H1 (cell line): ENCODE measurements around the gene RPL37A. TPM values are rescaled to one million over a fixed set of nuclear protein-coding genes. Genes with fewer than 3 reads are reported as not detected.

Experiments used
- CTCF ChIA-PET: fragments of 300-600 bp; sonication (Branson Sonifier 250); formaldehyde crosslinking; loops from one replicate; lab custom pipeline; 2021; ENCODE audit not compliant: partially characterized antibody; lab: Charles Lee
- POLR2A ChIA-PET: fragments of 300-600 bp; sonication (Branson Sonifier 250); formaldehyde crosslinking; loops from one replicate; lab custom pipeline; 2021; ENCODE audit warnings: inconsistent platforms; ENCODE audit not compliant: partially characterized antibody; lab: Charles Lee
- DNase-seq, 2 experiments: peaks; one replicate each; pipeline versions ENCODE4 v3.0.0 to v3.0.0-alpha.2; 2010 to 2022; ENCODE audit warnings: low spot score in 2 of 2, low read depth in 1 of 2, mixed read lengths in 1 of 2
- FAIRE-seq: peaks from 2 replicates; lab custom pipeline; 2011; peaks lifted over from hg19 to GRCh38; lab: Jason Lieb, UNC
- H2AFZ ChIP-seq: 2 replicates; pipeline ENCODE4 v1.8.1; 2012; ENCODE audit warnings: low read length, inconsistent platforms
- H2AK5ac ChIP-seq: 2 replicates; pipeline ENCODE4 v1.6.1; 2013; ENCODE audit warnings: low read depth, low read length
- H2BK120ac ChIP-seq: replicated peaks from 2 replicates; pipeline ENCODE3; 2013; ENCODE audit warnings: low read depth, low read length, inconsistent platforms
- H2BK12ac ChIP-seq: 2 replicates; pipeline ENCODE4 v1.6.1; 2013; ENCODE audit warnings: low read depth, low read length
- H2BK15ac ChIP-seq: 2 replicates; pipeline ENCODE4 v1.6.1; 2013; ENCODE audit warnings: low read length
- H2BK20ac ChIP-seq: 2 replicates; pipeline ENCODE4 v1.6.1; 2013; ENCODE audit warnings: low read length
- H2BK5ac ChIP-seq: 2 replicates; pipeline ENCODE4 v1.6.1; 2013; ENCODE audit warnings: low read depth, low read length
- H3K14ac ChIP-seq: 2 replicates; pipeline ENCODE4 v1.6.1; 2013; ENCODE audit warnings: inconsistent platforms; ENCODE audit not compliant: insufficient read length
- H3K18ac ChIP-seq: 2 replicates; pipeline ENCODE4 v1.6.1; 2013; ENCODE audit warnings: low read length; ENCODE audit errors: extremely low read depth
- H3K23ac ChIP-seq: 2 replicates; pipeline ENCODE4 v1.6.1; 2013; ENCODE audit warnings: inconsistent platforms; ENCODE audit not compliant: insufficient read length
- H3K23me2 ChIP-seq: 2 replicates; pipeline ENCODE4 v1.6.1; 2013; ENCODE audit warnings: low read depth, low read length
- H3K27ac ChIP-seq: 2 replicates; pipeline ENCODE4 v1.6.1; 2011; ENCODE audit warnings: low read depth, low read length, inconsistent platforms
- H3K27me3 ChIP-seq, 4 experiments: replicated peaks in 1 of 4; 1 replicate in 1 of 4; 2 replicates in 3 of 4; pipeline versions ENCODE4 v1.6.1 to v1.8.1; 2011 to 2013; ENCODE audit warnings: low read length in 3 of 4, mild to moderate bottlenecking in 3 of 4, inconsistent platforms in 2 of 4, mixed read lengths in 2 of 4, moderate library complexity in 1 of 4; ENCODE audit not compliant: control insufficient read depth in 3 of 4, insufficient read depth in 3 of 4; ENCODE audit errors: extremely low read depth in 1 of 4
- H3K36me3 ChIP-seq, 4 experiments: 2 replicates each; pipeline versions ENCODE4 v1.6.1 to v1.8.1; 2011 to 2013; ENCODE audit warnings: mild to moderate bottlenecking in 4 of 4, low read length in 3 of 4, moderate library complexity in 2 of 4, control low read depth in 1 of 4, inconsistent platforms in 1 of 4; ENCODE audit not compliant: insufficient read depth in 4 of 4, control insufficient read depth in 2 of 4
- H3K4ac ChIP-seq: replicated peaks from 2 replicates; pipeline ENCODE3; 2013; ENCODE audit warnings: low read length, low read depth, mixed read lengths, inconsistent platforms; ENCODE audit not compliant: insufficient read length
- H3K4me1 ChIP-seq, 4 experiments: replicated peaks in 1 of 4; 1 replicate in 1 of 4; 2 replicates in 3 of 4; pipeline versions ENCODE4 v1.6.1 to v1.8.1; 2011 to 2013; ENCODE audit warnings: low read length in 3 of 4, inconsistent platforms in 2 of 4, mixed read lengths in 1 of 4; ENCODE audit not compliant: insufficient read depth in 4 of 4, control insufficient read depth in 3 of 4
- H3K4me2 ChIP-seq, 2 experiments: 2 replicates each; pipeline versions ENCODE4 v1.6.1 to v1.8.1; 2011 to 2013; ENCODE audit warnings: low read depth in 2 of 2, low read length in 2 of 2, control low read depth in 1 of 2, inconsistent platforms in 1 of 2, mild to moderate bottlenecking in 1 of 2; ENCODE audit not compliant: insufficient read depth in 1 of 2
- H3K4me3 ChIP-seq, 4 experiments: fragments of 200-600, 300-600 bp in 1 of 4; sonication (generic), shearing (Covaris generic), sonication (Bioruptor Twin) in 1 of 4; 2 replicates each; pipeline versions ENCODE4 v1.5.1 to v1.8.1; 2011 to 2016; ENCODE audit warnings: low read length in 4 of 4, low read depth in 3 of 4, control low read depth in 2 of 4, inconsistent platforms in 2 of 4, mild to moderate bottlenecking in 2 of 4, mixed read lengths in 1 of 4, moderate library complexity in 1 of 4; ENCODE audit not compliant: insufficient read depth in 2 of 4; ENCODE audit errors: extremely low read depth in 1 of 4
- H3K56ac ChIP-seq: replicated peaks from 2 replicates; pipeline ENCODE3; 2013; ENCODE audit warnings: low read depth, mild to moderate bottlenecking, mixed read lengths, low read length, inconsistent platforms; ENCODE audit not compliant: insufficient read length
- H3K79me1 ChIP-seq: 2 replicates; pipeline ENCODE4 v1.6.1; 2013; ENCODE audit warnings: low read depth, low read length, control low read depth
- H3K79me2 ChIP-seq, 2 experiments: 2 replicates each; pipeline versions ENCODE4 v1.6.1 to v1.8.1; 2012 to 2013; ENCODE audit warnings: low read length in 2 of 2, mild to moderate bottlenecking in 2 of 2, inconsistent platforms in 1 of 2; ENCODE audit not compliant: insufficient read depth in 2 of 2, control insufficient read depth in 1 of 2
- H3K9ac ChIP-seq, 4 experiments: replicated peaks in 1 of 4; 1 replicate in 1 of 4; 2 replicates in 3 of 4; pipeline versions ENCODE4 v1.6.1 to v1.8.1; 2011 to 2013; ENCODE audit warnings: low read depth in 3 of 4, low read length in 3 of 4, control low read depth in 2 of 4, mild to moderate bottlenecking in 2 of 4, moderate library complexity in 2 of 4, inconsistent platforms in 1 of 4; ENCODE audit errors: extremely low read depth in 1 of 4
- H3K9me3 ChIP-seq, 2 experiments: 2 replicates each; pipeline versions ENCODE4 v1.6.1 to v1.8.1; 2012 to 2013; ENCODE audit warnings: mild to moderate bottlenecking in 2 of 2, moderate library complexity in 2 of 2, control low read depth in 1 of 2, inconsistent platforms in 1 of 2, low read depth in 1 of 2, low read length in 1 of 2, mixed read lengths in 1 of 2; ENCODE audit not compliant: insufficient read depth in 2 of 2
- H4K20me1 ChIP-seq, 2 experiments: replicated peaks in 1 of 2; 2 replicates each; pipeline versions ENCODE3 to v1.8.1; 2011 to 2013; ENCODE audit warnings: inconsistent platforms in 2 of 2, low read length in 2 of 2, mild to moderate bottlenecking in 1 of 2; ENCODE audit not compliant: insufficient read depth in 2 of 2, control insufficient read depth in 1 of 2
- H4K5ac ChIP-seq: 2 replicates; pipeline ENCODE4 v1.6.1; 2013; ENCODE audit warnings: low read length, low read depth, mixed read lengths, inconsistent platforms; ENCODE audit not compliant: insufficient read length
- H4K8ac ChIP-seq: 2 replicates; pipeline ENCODE4 v1.8.0; 2013; ENCODE audit warnings: mild to moderate bottlenecking, moderate library complexity, low read length, inconsistent platforms; ENCODE audit not compliant: insufficient read depth; ENCODE audit errors: extremely low read depth
- H4K91ac ChIP-seq: replicated peaks from 2 replicates; pipeline ENCODE3; 2013; ENCODE audit warnings: low read length, mixed read lengths, inconsistent platforms; ENCODE audit not compliant: insufficient read length
- ATF2 ChIP-seq: IDR thresholded peaks from 2 replicates; pipeline ENCODE4 v1.6.1; 2012; ENCODE audit warnings: low read length, inconsistent platforms
- CEBPB ChIP-seq: IDR thresholded peaks from 2 replicates; pipeline ENCODE4 v1.6.1; 2012; ENCODE audit warnings: low read depth, low read length
- CTCF ChIP-seq, 3 experiments: IDR thresholded peaks; 1 replicate in 2 of 3; 2 replicates in 1 of 3; pipeline versions ENCODE4 v1.5.1 to v1.6.1; 2011; ENCODE audit warnings: low read length in 3 of 3, mild to moderate bottlenecking in 3 of 3, inconsistent platforms in 2 of 3, low read depth in 1 of 3, moderate library complexity in 1 of 3; ENCODE audit not compliant: insufficient read depth in 1 of 3; ENCODE audit errors: control extremely low read depth in 1 of 3
- NRF1 ChIP-seq: IDR thresholded peaks from 2 replicates; pipeline ENCODE4 v1.6.1; 2011; ENCODE audit warnings: mild to moderate bottlenecking, low read depth, low read length, improper control_type of control experiment
- PHF8 ChIP-seq: fragments of 200-600 bp; sonication (generic); conservative IDR thresholded peaks from 2 replicates; pipeline ENCODE4 v1.7.1; 2012; ENCODE audit warnings: low read depth, mild to moderate bottlenecking, inconsistent platforms, low read length, moderate library complexity
- POLR2A ChIP-seq, 2 experiments: IDR thresholded peaks; 1 replicate in 1 of 2; 2 replicates in 1 of 2; pipeline ENCODE4 v1.6.1; 2011; ENCODE audit warnings: low read depth in 2 of 2, low read length in 2 of 2, mild to moderate bottlenecking in 2 of 2; ENCODE audit errors: control extremely low read depth in 1 of 2
- RBBP5 ChIP-seq: IDR thresholded peaks from 2 replicates; pipeline ENCODE4 v1.7.1; 2012; ENCODE audit warnings: low read depth, mild to moderate bottlenecking, inconsistent platforms, low read length, moderate library complexity, borderline replicate concordance
- SP2 ChIP-seq: IDR thresholded peaks from 2 replicates; pipeline ENCODE4 v1.6.1; 2012; ENCODE audit warnings: mild to moderate bottlenecking, low read length, inconsistent platforms
- SP4 ChIP-seq: IDR thresholded peaks from 2 replicates; pipeline ENCODE4 v1.6.1; 2012; ENCODE audit warnings: low read length, inconsistent platforms
- WGBS, 2 experiments: shearing (Covaris generic) in 1 of 2; methylation state at CpG; one replicate each; pipeline versions ENCODE4 v1.1.6 to v1.1.7; 2013 to 2015; ENCODE audit warnings: low lambda C conversion rate in 2 of 2, mixed read lengths in 2 of 2, inconsistent platforms in 1 of 2, low coverage in 1 of 2, missing lambda C conversion rate in 1 of 2; ENCODE audit not compliant: insufficient replicate concordance in 2 of 2, insufficient coverage in 1 of 2, insufficient read length in 1 of 2; ENCODE audit errors: extremely low coverage in 1 of 2, missing lambda C conversion rate in 1 of 2; 5-methylcytosine and 5-hydroxymethylcytosine counted together
- polyA plus RNA-seq, 7 experiments: library from polyadenylated mRNA; depleted of rRNA in 3 of 7; stranded (reverse) in 5 of 7; unstranded in 2 of 7; fragments of >200 nt in 5 of 7; fragments of 200-250 nt in 2 of 7; gene quantifications; 1 replicate in 5 of 7; 2 replicates in 1 of 7; 4 replicates in 1 of 7; pipeline versions ENCODE4 v1.2.1 to v1.2.3, GENCODE V29; 2011 to 2013; ENCODE audit warnings: missing spikeins in 2 of 7, mixed read lengths in 2 of 7
- total RNA-seq: library from RNA; stranded (reverse); fragmentation: NEBNext Ultra II Directional; extraction: Animal tissue kit (Norgen Biotek cat#: 25700); gene quantifications from 2 replicates; pipeline ENCODE4 v1.2.1, GENCODE V29; 2021

Gene RPL37A
- total and polyA plus RNA-seq, 2 of the 8 experiments (the other 6 are each of a cell fraction or from before 2014, with no cell fraction given): 1,737 to 3,180 TPM

GRCh38 chr2:216503159-216503629 is 4.5 kb downstream of the RPL37A start:
- H2BK12ac ChIP-seq: no peak overlapping the region
- H3K18ac ChIP-seq: no peak overlapping the region
- no peak overlapping the region for H2AK5ac ChIP-seq
- H3K4me1 ChIP-seq: peaks cover under 1 to 7% (median 3%) of the 10 kb centered on the region in 4 experiments; a peak in 4 of 7 replicates
- H2BK15ac ChIP-seq: no peak overlapping the region
- H3K14ac ChIP-seq: no peak overlapping the region
- H4K5ac ChIP-seq: no peak overlapping the region
- no peak overlapping the region for H4K91ac ChIP-seq
- H2BK120ac ChIP-seq: no peak overlapping the region
- H3K23ac ChIP-seq: no peak overlapping the region
- H3K79me1 ChIP-seq: 0 out of 2 replicates have a peak, but pooled peaks cover 5% of the 10 kb centered on the region
- H3K56ac ChIP-seq: no peak overlapping the region
- H4K8ac ChIP-seq: no peak overlapping the region
- no peak overlapping the region for H2AFZ ChIP-seq
- peak overlapping the region; percentile 7; the same call in 1 of the 2 replicates for H2BK5ac ChIP-seq
- peaks cover 16 to 45% of the 10 kb centered on the region in 2 experiments for H3K79me2 ChIP-seq
- H3K27ac ChIP-seq: no peak overlapping the region
- H3K36me3 ChIP-seq: peaks cover 32 to 83% (median 56%) of the 10 kb centered on the region in 4 experiments
- H3K27me3 ChIP-seq: no peaks in the 10 kb centered on the region
- CTCF ChIA-PET: interaction anchor here (1.2 kb wide), 1 partner anchor 16 kb away, joined by 3 read pairs; no protein-coding TSS in a partner anchor
- H3K9me3 ChIP-seq: no peaks in the 10 kb centered on the region
- POLR2A ChIA-PET: interaction anchor here (0.6 to 5.4 kb wide), 11 partner anchors 10 to 281 kb away, joined by 3 to 27 read pairs (median 3); no protein-coding TSS in a partner anchor
- H2BK20ac ChIP-seq: no peak overlapping the region
- FAIRE-seq (no peak), DNase-seq (no peak)
- WGBS, 2 experiments: 91% methylated on average over 6 of the region's 6 CpGs; no CpG with 5 or more reads in 1 of the 2 experiments
- H3K23me2 ChIP-seq: peaks cover 7% of the 10 kb centered on the region
- H4K20me1 ChIP-seq: peaks cover 5 to 18% of the 10 kb centered on the region in 2 experiments
- H3K9ac ChIP-seq: no peak overlapping the region
- no peak overlapping the region for H3K4me3 ChIP-seq
- no peak overlapping the region for H3K4ac ChIP-seq
- H3K4me2 ChIP-seq: no peak overlapping the region
- TF ChIP-seq SP4 (no peak), SP2 (no peak), RBBP5 (no peak), POLR2A (IDR thresholded peaks at IDR 0.05; ENCODE audit: control extremely low read depth in 1 of 2, low read depth in 2 of 2, low read length in 2 of 2) (peak; percentile 24 to 66), PHF8 (no peak), CEBPB (no peak), ATF2 (no peak), NRF1 (0 out of 2 replicates have a peak, but pooled peaks have one; percentile 1), CTCF (IDR thresholded peaks at IDR 0.05; ENCODE audit: control extremely low read depth in 1 of 3, insufficient read depth in 1 of 3, low read depth in 1 of 3, low read length in 3 of 3) (no peak)
